HG03457 (cell line): ENCODE data around the gene EDEM2.
"Not testable (repeated sequence)": the region's sequence is repeated elsewhere in the genome, so short reads cannot be mapped to it uniquely, and the experiment has no call there.

Experiments used
- ATAC-seq: cut with Tn5 transposase; IDR thresholded peaks from one replicate; pipeline ENCODE4 v1.9.1; 2021; ENCODE audit warnings: moderate number of reproducible peaks; ENCODE audit not compliant: unreplicated experiment

Gene EDEM2

DNA sequence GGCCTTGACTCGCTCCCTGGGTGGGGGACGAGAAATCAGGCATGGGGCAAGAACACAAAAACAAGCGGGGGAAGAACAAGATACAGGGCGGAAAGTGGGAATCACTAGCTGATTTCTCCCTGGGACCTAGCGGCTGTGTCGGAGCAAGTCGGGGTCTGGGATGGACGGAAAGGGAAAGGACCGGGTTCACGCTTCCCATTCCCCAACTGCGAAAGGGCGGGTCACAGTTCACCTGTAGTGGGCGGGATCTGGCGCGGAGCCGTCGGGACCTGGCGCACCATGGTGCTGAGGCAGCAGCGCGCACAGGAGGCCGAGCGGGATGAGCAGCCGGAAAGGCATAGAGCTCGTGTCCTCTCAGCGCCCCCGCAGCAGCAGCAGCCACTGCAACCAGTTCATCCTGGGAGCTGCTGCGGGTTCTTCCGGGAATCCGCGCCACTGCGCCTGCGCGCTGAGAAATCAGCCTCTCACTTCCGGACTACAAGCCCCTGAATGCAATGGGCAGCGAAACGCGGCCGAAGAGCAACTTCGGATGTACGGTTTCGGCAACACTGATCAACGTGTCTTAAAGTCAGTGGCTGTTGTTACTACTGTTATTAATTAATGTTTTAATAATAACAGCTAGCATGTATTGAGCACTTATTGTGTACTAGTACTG is at the start of gene EDEM2:
TSS of gene EDEM2 (minus strand) at position 417 of the 655 bp plus-strand sequence. CDS start at position 339, 78 bp downstream.
- peak; percentile 67 for ATAC-seq

GRCh38 chr20:35196313-35196712 is 49.2 kb upstream of the EDEM2 start:
- ATAC-seq: no peak

- not testable (repeated sequence) for ATAC-seq
Observed at GRCh38 chr20:35193031-35193791, 46.1 kb upstream of the EDEM2 start.

GRCh38 chr20:35192118-35192872 is 45.2 kb upstream of the EDEM2 start:
- ATAC-seq: no peak

GRCh38 chr20:35191419-35192117 is 44.4 kb upstream of the EDEM2 start:
- no peak for ATAC-seq

DNA sequence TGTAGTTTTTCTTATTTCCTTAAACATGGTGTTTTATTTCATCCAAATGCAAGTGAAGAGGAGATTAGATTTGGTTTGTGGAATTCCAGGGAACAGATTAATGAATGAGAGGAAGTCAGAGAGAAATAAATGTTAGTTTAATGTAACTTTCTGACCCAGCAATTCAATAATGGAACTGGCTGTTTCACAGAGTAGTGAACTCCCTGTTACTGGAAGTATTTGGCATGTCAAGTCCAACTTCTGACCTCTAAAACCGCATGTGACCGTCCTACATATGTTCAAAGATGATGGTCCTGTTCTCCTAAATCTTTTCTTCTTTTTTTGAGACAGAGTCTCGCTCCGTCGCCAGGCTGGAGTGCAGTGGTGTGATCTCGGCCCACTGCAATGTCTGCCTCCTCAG is 43.4 kb upstream of the EDEM2 start:
- ATAC-seq: no peak

- not testable (repeated sequence) for ATAC-seq
Observed at GRCh38 chr20:35189223-35189622, 42.1 kb upstream of the EDEM2 start.

GRCh38 chr20:35187584-35188190 is 40.6 kb upstream of the EDEM2 start:
- no peak for ATAC-seq

DNA sequence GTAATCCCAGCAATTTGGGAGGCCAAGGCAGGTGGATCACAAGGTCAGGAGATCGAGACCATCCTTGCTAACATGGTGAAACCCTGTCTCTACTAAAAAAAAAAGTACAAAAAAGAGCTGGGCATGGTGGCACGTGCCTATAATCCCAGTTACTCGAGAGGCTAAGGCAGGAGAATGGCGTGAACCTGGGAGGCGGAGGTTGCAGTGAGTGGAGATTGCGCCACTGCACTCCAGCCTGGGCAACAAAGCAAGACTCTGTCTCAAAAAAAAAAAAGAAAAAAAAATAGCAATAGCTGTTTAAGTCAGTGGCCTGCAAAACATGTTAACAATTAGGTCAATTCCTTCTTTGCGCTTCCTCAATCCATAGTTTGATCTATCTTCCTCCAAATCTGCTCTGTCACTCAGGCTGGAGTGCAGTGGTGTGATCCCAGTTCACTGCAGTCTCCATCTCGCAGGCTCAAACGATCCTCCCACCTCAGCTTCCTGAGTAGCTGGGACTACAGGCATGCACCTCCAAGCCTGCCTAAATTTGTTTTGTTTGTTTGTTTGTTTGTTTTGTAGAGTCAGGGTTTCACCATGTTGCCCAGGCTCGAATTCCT is 39.7 kb upstream of the EDEM2 start:
- not testable (repeated sequence) for ATAC-seq

- no peak for ATAC-seq
Observed at GRCh38 chr20:35181731-35182130, 34.6 kb upstream of the EDEM2 start.

DNA sequence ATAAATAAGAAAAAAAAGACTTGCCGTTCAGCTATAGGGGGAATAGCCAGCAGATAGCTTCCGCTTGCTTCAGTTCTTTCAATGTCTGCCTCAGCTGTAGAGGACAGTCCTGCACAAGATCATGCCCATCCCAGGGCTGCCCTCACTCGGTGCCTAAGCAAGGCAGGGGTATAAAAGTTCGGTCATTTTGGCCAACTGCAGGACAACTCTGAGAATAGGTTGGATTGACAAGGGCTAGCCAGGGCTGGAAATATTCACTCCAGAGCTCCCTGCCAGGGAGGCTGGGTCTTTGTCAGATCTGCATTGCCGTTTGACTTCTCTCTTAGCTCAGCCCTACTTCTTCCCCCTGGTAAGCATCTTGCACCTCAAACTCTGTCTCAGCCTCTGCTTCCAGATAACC is 33.1 kb upstream of the EDEM2 start:
- no peak for ATAC-seq

DNA sequence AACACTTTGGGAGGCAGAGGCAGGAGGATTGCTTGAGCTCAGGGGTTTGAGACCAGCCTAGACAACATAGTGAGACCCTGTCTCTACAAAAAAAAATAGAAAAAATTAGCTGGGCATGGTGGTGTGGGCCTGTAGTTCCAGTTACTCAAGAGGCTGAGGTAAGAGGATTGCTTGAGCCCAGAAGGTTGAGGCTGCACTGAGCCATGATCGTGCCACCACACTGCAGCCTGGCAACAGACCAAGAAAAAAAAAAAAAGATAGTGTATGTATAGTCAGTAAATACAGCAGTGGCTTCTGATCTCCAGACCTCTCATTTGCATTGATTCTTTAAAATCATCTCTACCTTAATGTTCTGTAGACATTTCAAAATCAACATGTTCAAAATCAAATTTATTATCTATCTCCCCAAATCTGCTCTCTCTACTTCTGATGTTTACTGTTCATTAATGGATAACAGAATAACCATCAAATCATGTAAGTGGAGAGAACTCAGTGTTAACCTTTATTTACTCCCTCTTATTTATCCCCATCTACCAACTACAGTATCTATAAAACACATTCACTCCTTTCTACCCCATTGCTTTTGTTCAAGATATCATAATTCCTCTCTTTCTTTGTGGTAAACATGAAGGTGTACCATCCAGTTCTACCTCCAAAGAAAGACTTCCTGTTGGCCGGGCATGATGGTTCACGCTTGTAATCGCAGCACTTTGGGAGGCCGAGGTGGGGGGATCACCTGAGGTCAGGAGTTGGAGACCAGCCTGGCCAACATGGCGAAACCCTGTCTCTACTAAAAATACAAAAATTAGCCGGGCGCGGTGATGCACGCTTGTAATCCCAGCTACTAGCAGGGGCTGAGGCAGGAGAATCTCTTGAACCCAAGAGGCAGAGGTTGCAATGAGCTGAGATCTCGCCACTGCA is 32.4 kb upstream of the EDEM2 start:
- ATAC-seq: no peak

GRCh38 chr20:35176132-35176531 is 29.0 kb upstream of the EDEM2 start:
- no peak for ATAC-seq

DNA sequence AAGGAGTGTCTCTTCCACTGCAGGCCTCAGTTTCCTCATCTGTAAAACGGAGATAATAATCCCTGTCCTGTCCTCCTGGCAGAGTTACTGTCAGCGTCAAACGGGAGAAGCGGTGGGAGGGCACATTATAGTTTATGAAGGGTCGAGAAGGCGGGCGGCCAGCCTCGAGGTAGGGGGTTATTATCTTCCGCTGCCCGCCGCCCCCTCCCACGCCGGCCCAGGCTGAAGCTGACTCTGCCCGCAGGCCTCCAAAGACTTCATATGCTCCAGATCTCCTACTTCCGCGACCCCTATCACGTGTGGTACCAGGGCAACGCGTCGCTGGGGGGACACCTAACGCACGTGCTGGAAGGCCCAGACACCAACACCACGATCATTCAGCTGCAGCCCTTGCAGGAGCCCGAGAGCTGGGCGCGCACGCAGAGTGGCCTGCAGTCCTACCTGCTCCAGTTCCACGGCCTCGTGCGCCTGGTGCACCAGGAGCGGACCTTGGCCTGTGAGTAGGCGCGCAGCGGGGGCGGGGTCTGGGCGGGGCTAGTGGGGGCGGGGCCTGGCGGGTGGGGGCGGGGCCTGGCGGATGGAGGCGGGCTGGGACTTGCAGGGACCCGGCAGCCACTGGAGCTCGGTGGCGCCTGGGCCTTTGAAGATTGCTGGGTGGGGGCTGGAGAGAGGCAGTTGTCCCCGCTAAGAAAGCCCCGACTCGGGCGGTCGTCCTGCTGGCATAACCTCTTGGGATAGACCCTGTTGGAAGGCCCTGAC is 27.5 kb upstream of the EDEM2 start:
- no peak for ATAC-seq

DNA sequence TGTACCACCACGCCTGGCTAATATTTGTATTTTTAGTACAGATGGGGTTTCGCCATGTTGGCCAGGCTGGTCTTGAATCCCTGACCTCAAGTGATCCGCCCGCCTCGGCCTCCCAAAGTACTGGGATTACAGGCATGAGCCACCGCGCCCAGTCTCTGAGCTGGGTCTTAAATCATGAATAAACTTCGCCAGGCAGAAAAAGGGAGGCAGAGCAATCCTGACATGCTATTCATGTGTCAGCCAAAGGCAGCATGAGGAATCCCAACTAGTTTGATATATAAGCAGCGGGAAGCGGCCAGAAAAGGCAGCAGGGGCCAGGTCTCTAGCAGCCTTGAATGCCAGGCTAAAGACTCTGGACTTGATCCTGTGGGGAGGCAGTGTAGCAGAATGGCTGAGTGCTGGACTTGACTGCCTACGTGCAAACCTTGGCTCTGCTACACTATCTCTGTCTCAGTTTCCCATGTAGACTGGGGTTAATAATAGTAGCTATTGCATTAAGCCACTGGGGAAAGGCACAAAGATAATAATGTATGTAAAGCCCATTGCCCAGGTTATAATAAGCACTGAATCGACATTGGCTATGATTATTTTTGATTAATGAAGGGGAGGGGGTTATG is 26.5 kb upstream of the EDEM2 start:
- ATAC-seq: no peak

- no peak for ATAC-seq
Observed at GRCh38 chr20:35172434-35172806, 25.3 kb upstream of the EDEM2 start.

DNA sequence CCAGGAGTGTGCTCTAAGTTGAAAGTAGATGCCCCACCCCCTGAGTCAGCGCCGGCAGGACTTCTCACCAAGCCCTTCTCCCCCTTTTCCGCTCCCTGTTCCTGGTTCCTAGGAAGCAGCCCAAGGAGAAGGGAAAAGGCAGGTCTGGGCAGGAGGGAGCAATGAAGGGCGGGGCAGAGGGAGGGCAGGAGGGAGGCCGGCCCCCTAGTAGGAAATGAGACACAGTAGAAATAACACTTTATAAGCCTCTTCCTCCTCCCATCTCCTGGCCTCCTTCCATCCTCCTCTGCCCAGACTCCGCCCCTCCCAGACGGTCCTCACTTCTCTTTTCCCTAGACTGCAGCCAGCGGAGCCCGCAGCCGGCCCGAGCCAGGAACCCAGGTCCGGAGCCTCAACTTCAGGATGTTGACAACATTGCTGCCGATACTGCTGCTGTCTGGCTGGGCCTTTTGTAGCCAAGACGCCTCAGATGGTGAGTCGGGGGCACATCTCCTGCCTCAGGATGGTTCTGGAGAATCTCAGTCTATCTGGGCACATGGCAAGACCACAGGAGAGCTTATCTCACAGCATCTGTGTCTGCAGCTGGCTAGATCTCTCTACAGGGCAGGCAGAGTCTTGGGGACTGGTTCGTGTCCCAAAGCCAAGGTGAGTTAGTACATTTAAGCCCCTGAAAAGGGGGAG is 24.8 kb upstream of the EDEM2 start, which contains the start of gene PROCR:
TSS of gene PROCR (plus strand) at position 320 of the 681 bp plus-strand sequence. CDS start at position 403, 83 bp downstream.
- ATAC-seq: no peak

DNA sequence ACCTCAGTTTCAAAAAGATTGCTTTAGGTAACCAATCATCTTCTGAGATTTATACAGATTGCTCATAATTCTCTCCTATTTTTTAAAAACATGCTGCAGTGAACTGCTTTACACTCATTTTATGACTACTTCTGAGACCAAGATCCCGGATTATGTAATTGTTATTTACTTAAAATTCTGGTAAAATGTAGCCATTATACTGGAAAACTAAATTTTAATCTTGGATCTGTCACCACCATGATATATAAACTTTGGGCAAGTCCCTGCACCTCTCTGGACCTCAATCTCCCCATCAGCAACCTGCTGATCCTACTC is 24.3 kb upstream of the EDEM2 start:
- no peak for ATAC-seq
